Gastroesophageal sphincter (tissue), 4 donors: ENCODE results near the gene CARNS1. TPM values are rescaled to one million over a fixed set of nuclear protein-coding genes. Genes with fewer than 3 reads are reported as not detected.

Experiments used
- ATAC-seq: fragments of 150-250 bp; one replicate; pipeline ENCODE4 v1.9.1; 2016; ENCODE audit warnings: mild to moderate bottlenecking, moderate library complexity
- H3K27ac ChIP-seq, 4 donors: fragments of 200-600 bp; sonication (generic) in 3 of 4; 1 replicate in 3 of 4; 2 replicates in 1 of 4; pipeline ENCODE4 v1.5.1; 2016 to 2019
- H3K27me3 ChIP-seq: fragments of 200-600 bp; sonication (generic); one replicate; pipeline ENCODE4 v1.5.1; 2019
- H3K36me3 ChIP-seq, 2 donors: fragments of 200-600 bp; sonication (generic); one replicate each; pipeline ENCODE4 v1.5.1; 2019; ENCODE audit warnings: control low read depth in 1 of 2
- H3K4me1 ChIP-seq, 3 donors: fragments of 200-600 bp; sonication (generic); 1 replicate in 2 of 3; 2 replicates in 1 of 3; pipeline ENCODE4 v1.5.1; 2016 to 2019; ENCODE audit warnings: control low read depth in 2 of 3
- H3K4me3 ChIP-seq, 2 donors: fragments of 200-600 bp; sonication (generic); one replicate each; pipeline ENCODE4 v1.5.1; 2019; ENCODE audit warnings: mild to moderate bottlenecking in 1 of 2, moderate library complexity in 1 of 2
- H3K9me3 ChIP-seq, 3 donors: fragments of 200-600 bp; sonication (generic); one replicate each; pipeline ENCODE4 v1.5.1; 2017 to 2019; ENCODE audit warnings: control low read depth in 2 of 3
- CTCF ChIP-seq, 4 experiments: fragments of 200-600 bp in 2 of 4; fragments of 450-650 bp in 2 of 4; sonication (generic) in 1 of 4; IDR thresholded peaks; one replicate each; pipeline ENCODE4 v1.5.1; 2017 to 2019; ENCODE audit warnings: antibody characterized with exemption in 4 of 4, mild to moderate bottlenecking in 2 of 4, moderate library complexity in 2 of 4
- EP300 ChIP-seq: sonication (generic); formaldehyde crosslinking; IDR thresholded peaks from one replicate; pipeline ENCODE4 v1.6.1; 2017; ENCODE audit warnings: antibody characterized with exemption, mild to moderate bottlenecking
- POLR2A ChIP-seq, 2 donors: fragments of 450-650 bp; IDR thresholded peaks; one replicate each; pipeline ENCODE4 v1.6.1; 2017; ENCODE audit warnings: antibody characterized with exemption in 2 of 2, mild to moderate bottlenecking in 2 of 2, moderate library complexity in 1 of 2
- POLR2AphosphoS5 ChIP-seq: sonication (generic); formaldehyde crosslinking; IDR thresholded peaks from one replicate; pipeline ENCODE4 v1.6.1; 2017; ENCODE audit warnings: antibody characterized with exemption
- WGBS, 2 donors: methylation state at CpG; one replicate each; pipeline ENCODE4 v1.1.5; 2018; ENCODE audit warnings: low coverage in 1 of 2; 5-methylcytosine and 5-hydroxymethylcytosine counted together
- total RNA-seq, 4 donors: library from RNA; depleted of rRNA; stranded (reverse); fragments of >200 nt; gene quantifications; one replicate each; pipeline ENCODE4 v1.1.0, GENCODE V29; 2016

Gene CARNS1
- total RNA-seq, 4 donors from 2014 or later = 0.73 to 3.3 (median 1.6) TPM

- 0 to 2% methylated on average over 7 to 21 of the region's 68 CpGs for WGBS, 2 donors
- no peaks in the 10 kb centered on the region for H3K9me3 ChIP-seq
- peak; percentile 96 for TF ChIP-seq POLR2AphosphoS5
- peak; percentile 95 to 96 for TF ChIP-seq POLR2A (IDR thresholded peaks at IDR 0.05)
- no peak for TF ChIP-seq EP300
- no peak for TF ChIP-seq CTCF (IDR thresholded peaks at IDR 0.05)
- H3K36me3 ChIP-seq = peaks cover 0 to 41% of the 10 kb centered on the region in 2 donors
- H3K27me3 ChIP-seq = no peaks in the 10 kb centered on the region
- peaks cover 0 to 40% (median 13%) of the 10 kb centered on the region in 3 donors for H3K4me1 ChIP-seq
- ATAC-seq = peak; percentile 93
- H3K4me3 ChIP-seq = peak within 1 kb of the TSS; percentile 66 to 86
- peak within 1 kb of the TSS; percentile 88 to 99 (median 90) for H3K27ac ChIP-seq
Observed at GRCh38 chr11:67428052-67429001, 12.8 kb downstream of the CARNS1 start, which contains the start of gene RPS6KB2. TSS of gene RPS6KB2 (plus strand) at chr11:67428494. CDS start at chr11:67428546, 52 bp downstream.

DNA sequence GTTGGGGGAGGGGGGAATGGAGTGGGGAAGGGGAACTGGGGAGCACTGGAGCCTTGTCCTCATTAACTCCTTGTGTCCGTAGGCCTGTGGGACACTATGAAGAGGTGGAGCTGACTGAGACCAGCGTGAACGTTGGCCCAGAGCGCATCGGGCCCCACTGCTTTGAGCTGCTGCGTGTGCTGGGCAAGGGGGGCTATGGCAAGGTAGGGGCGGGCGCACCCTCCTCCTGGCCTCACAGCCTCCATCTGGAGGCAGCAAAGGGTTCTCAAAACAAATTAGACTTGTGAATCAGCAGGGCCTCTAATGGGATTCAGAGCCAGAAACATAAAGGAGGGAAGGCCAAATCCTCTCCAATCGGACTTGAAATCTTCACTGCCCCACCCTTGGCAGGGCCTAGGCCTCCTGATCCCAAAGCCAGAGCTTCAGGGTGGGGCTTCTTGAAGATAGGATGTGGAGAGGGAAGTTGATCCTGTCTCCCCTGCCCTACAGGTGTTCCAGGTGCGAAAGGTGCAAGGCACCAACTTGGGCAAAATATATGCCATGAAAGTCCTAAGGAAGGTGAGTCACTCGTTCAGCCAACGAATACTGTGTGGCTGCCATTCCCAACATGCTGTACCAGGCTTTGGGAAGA lies 13.7 kb downstream of the CARNS1 start:
- peak overlapping the region; percentile 88 to 99 (median 90) for H3K27ac ChIP-seq

DNA sequence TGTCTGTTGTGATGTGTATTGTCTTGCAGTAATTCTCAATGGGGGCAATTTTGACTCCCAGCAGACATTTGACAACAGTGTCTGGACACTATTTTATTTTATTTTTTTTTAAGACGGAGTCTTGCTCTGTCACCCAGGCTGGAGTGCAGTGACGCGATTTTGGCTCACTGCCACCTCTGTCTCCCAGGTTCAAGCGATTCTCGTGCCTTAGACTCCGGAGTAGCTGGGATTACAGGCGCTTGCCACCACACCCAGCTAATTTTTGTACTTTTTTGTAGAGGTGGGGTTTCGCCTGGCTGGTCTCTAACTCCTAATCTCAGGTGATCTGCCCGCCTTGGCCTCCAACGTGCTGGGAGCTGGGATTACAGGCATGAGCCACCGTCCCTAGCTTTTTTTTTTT lies 14.2 kb downstream of the CARNS1 start:
- H3K4me3 ChIP-seq = peak overlapping the region in 1 of 2 donors; percentile 66

More for the DNA sequence above, 13.7 kb downstream of the CARNS1 start:
- TF ChIP-seq CTCF (IDR thresholded peaks at IDR 0.05) (no peak), POLR2A (IDR thresholded peaks at IDR 0.05) (no peak), EP300 (no peak), POLR2AphosphoS5 (no peak)
- ATAC-seq = no peak
- Histone ChIP-seq H3K4me1 (peaks cover 0 to 40% (median 13%) of the 10 kb centered on the region in 3 donors), H3K36me3 (peaks cover 0 to 50% of the 10 kb centered on the region in 2 donors), H3K27me3 (no peaks in the 10 kb centered on the region), H3K9me3 (no peaks in the 10 kb centered on the region), H3K4me3 (peak overlapping the region; percentile 66 to 86)
- 54 to 76% methylated on average over 3 to 5 of the region's 12 CpGs for WGBS, 2 donors

More for the DNA sequence above, 14.2 kb downstream of the CARNS1 start:
- H3K27ac ChIP-seq = peak overlapping the region in 1 of 4 donors; percentile 90
- no peaks in the 10 kb centered on the region for H3K27me3 ChIP-seq
- H3K36me3 ChIP-seq = peaks cover 0 to 55% of the 10 kb centered on the region in 2 donors
- H3K4me1 ChIP-seq = peaks cover 0 to 42% (median 13%) of the 10 kb centered on the region in 3 donors
- 56 to 79% methylated on average over 8 to 11 of the region's 11 CpGs for WGBS, 2 donors
- no peak for ATAC-seq
- no peaks in the 10 kb centered on the region for H3K9me3 ChIP-seq
- TF ChIP-seq CTCF (IDR thresholded peaks at IDR 0.05) = no peak
- TF ChIP-seq POLR2AphosphoS5 = no peak
- TF ChIP-seq POLR2A (IDR thresholded peaks at IDR 0.05) = no peak
- no peak for TF ChIP-seq EP300
